Neutrophil (primary cell): ENCODE measurements around the gene TEN1.

ENCODE experiments used
- H3K27ac ChIP-seq: fragments of 200-600 bp; sonication (generic); 2 replicates; pipeline ENCODE4 v1.5.1; 2016; ENCODE audit warnings: mild to moderate bottlenecking, moderate library complexity
- H3K27me3 ChIP-seq: fragments of 200-600 bp; sonication (generic); 2 replicates; pipeline ENCODE4 v1.6.0; 2016; ENCODE audit warnings: mild to moderate bottlenecking
- H3K36me3 ChIP-seq: fragments of 200-600 bp; sonication (generic); 2 replicates; pipeline ENCODE4 v1.5.1; 2017
- H3K4me1 ChIP-seq, 2 experiments: fragments of 200-600 bp in 1 of 2; sonication (generic) in 1 of 2; 1 replicate in 1 of 2; 2 replicates in 1 of 2; pipeline versions ENCODE4 v1.5.1 to v1.6.1; 2013 to 2016; ENCODE audit warnings: low read depth in 1 of 2, low read length in 1 of 2, mild to moderate bottlenecking in 1 of 2, moderate library complexity in 1 of 2; ENCODE audit not compliant: control insufficient read depth in 1 of 2, insufficient read depth in 1 of 2
- H3K4me3 ChIP-seq, 2 experiments: fragments of 200-600 bp in 1 of 2; sonication (generic) in 1 of 2; 1 replicate in 1 of 2; 2 replicates in 1 of 2; pipeline ENCODE4 v1.5.1; 2013 to 2016; ENCODE audit warnings: low read depth in 1 of 2, low read length in 1 of 2, mild to moderate bottlenecking in 1 of 2, moderate library complexity in 1 of 2
- H3K9me3 ChIP-seq: fragments of 200-600 bp; sonication (generic); 2 replicates; pipeline ENCODE4 v1.5.1; 2016
- CTCF ChIP-seq: fragments of 200-600 bp; sonication (generic); IDR thresholded peaks from 2 replicates; pipeline ENCODE4 v1.5.1; 2016; ENCODE audit warnings: antibody characterized with exemption

Gene TEN1

GRCh38 chr17:76014925-76015261, 35.9 kb downstream of the TEN1 start:
- Histone ChIP-seq H3K36me3 (no peaks in the 10 kb centered on the region), H3K4me3 (no peak overlapping the region)
- no peak for TF ChIP-seq CTCF

GRCh38 chr17:76017481-76018339, 38.7 kb downstream of the TEN1 start:
- no peak for TF ChIP-seq CTCF
- H3K27ac ChIP-seq, result no peak overlapping the region
- H3K9me3 ChIP-seq, result no peaks in the 10 kb centered on the region
- H3K36me3 ChIP-seq, result no peaks in the 10 kb centered on the region
- peaks cover 5% of the 10 kb centered on the region for H3K27me3 ChIP-seq
- H3K4me3 ChIP-seq, result no peak overlapping the region
- peaks cover 0 to 4% of the 10 kb centered on the region in 2 experiments for H3K4me1 ChIP-seq

More at GRCh38 chr17:76014925-76015261, 35.9 kb downstream of the TEN1 start:
- no peaks in the 10 kb centered on the region for H3K9me3 ChIP-seq
- H3K27ac ChIP-seq, result no peak overlapping the region
- H3K27me3 ChIP-seq, result peaks cover 5% of the 10 kb centered on the region
- H3K4me1 ChIP-seq, result peaks cover 0 to 4% of the 10 kb centered on the region in 2 experiments

DNA sequence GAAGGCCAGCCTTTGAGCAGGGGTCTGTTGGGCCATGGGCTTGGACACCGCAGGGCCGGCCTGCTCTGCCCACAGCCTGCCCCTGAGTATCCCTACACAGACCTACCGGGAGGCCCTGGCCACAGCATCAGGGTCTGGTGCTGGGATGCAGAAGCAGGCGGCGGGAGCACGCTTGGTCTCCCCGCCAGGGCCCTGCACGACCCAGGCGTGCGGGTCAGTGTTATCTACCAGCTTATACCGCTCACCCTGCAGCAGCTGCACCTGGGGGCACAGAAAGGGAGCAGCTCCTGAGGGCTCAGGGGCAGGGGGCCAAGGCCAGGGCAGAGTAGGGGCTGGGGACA, 39.3 kb downstream of the TEN1 start:
- no peaks in the 10 kb centered on the region for H3K36me3 ChIP-seq
- peaks cover 5% of the 10 kb centered on the region for H3K27me3 ChIP-seq

GRCh38 chr17:76018801-76019200, 39.8 kb downstream of the TEN1 start:
- peaks cover 5% of the 10 kb centered on the region for H3K27me3 ChIP-seq
- no peak overlapping the region for H3K27ac ChIP-seq
- no peak overlapping the region for H3K4me3 ChIP-seq
- H3K4me1 ChIP-seq, result peaks cover 0 to 4% of the 10 kb centered on the region in 2 experiments
- no peaks in the 10 kb centered on the region for H3K9me3 ChIP-seq
- no peak for TF ChIP-seq CTCF
- H3K36me3 ChIP-seq, result no peaks in the 10 kb centered on the region

More for the DNA sequence above, 39.3 kb downstream of the TEN1 start:
- no peak for TF ChIP-seq CTCF
- no peaks in the 10 kb centered on the region for H3K9me3 ChIP-seq
- peaks cover 0 to 4% of the 10 kb centered on the region in 2 experiments for H3K4me1 ChIP-seq
- no peak overlapping the region for H3K27ac ChIP-seq
- H3K4me3 ChIP-seq, result no peak overlapping the region

GRCh38 chr17:76019833-76020467, 40.9 kb downstream of the TEN1 start:
- Histone ChIP-seq H3K27me3 (no peaks in the 10 kb centered on the region), H3K36me3 (no peaks in the 10 kb centered on the region), H3K4me1 (no peaks in the 10 kb centered on the region), H3K4me3 (no peak overlapping the region), H3K27ac (no peak overlapping the region), H3K9me3 (no peaks in the 10 kb centered on the region)
- TF ChIP-seq CTCF, result no peak
